Measurements from ENCODE around the gene NDUFB6. TPM values are rescaled to one million over a fixed set of nuclear protein-coding genes. Genes with fewer than 3 reads are reported as not detected.

NDUFB6 gene
- total RNA-seq, 1 donor from 2014 or later, result 55.5 TPM

DNA sequence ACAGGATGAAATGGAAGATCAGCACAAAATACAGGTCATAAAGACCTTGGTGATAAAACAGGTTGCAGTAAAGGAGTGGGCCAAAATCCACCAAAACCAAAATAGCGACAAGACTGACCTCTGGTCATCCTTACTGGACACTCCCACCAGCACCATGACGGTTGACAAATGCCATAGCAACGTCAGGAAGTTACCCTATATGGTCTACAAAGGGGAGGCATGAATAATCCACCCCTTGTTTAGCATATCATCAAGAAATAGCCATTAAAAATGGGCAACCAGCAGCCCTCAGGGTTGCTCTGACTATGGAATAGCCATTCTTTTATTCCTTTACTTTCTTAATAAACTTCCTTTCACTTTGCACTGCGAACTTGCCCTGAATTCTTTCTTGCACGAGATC lies 6.0 kb upstream of the NDUFB6 start:
- DNase-seq (ENCODE audit: low read depth, low spot score), result no peak
- Mint-ChIP-seq H3K4me3 (no peak overlapping the region), H3K36me3 (ENCODE audit: low read depth) (no peaks in the 10 kb centered on the region), H3K9me3 (no peaks in the 10 kb centered on the region), H3K4me1 (peaks cover 9% of the 10 kb centered on the region), H3K27ac (ENCODE audit: unreplicated experiment) (no peak overlapping the region), H3K27me3 (ENCODE audit: low read depth) (peaks cover 42% of the 10 kb centered on the region)
- TF ChIP-seq, protein P1, sequence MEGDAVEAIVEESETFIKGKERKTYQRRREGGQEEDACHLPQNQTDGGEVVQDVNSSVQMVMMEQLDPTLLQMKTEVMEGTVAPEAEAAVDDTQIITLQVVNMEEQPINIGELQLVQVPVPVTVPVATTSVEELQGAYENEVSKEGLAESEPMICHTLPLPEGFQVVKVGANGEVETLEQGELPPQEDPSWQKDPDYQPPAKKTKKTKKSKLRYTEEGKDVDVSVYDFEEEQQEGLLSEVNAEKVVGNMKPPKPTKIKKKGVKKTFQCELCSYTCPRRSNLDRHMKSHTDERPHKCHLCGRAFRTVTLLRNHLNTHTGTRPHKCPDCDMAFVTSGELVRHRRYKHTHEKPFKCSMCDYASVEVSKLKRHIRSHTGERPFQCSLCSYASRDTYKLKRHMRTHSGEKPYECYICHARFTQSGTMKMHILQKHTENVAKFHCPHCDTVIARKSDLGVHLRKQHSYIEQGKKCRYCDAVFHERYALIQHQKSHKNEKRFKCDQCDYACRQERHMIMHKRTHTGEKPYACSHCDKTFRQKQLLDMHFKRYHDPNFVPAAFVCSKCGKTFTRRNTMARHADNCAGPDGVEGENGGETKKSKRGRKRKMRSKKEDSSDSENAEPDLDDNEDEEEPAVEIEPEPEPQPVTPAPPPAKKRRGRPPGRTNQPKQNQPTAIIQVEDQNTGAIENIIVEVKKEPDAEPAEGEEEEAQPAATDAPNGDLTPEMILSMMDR (conservative IDR thresholded peaks at IDR 0.05), result no peak

DNA sequence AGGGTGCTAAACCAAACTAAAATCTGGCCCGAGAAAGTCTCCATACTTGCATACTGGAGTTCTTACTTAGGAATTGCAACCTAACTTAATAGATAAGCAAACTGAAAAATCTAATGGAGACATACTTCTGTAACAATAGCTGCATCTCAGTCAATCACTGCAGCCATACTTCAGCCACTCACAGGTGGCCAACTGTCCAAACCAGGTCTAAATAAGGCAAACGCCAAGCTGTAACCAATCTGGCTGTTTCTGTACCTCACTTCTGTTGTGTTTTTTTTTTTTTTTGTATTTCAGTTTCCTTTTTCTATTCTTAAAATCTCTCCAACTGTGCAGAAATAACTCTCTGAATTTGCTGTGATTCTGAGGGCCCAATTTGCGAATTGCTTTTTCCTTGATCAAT lies 4.4 kb upstream of the NDUFB6 start:
- no peaks in the 10 kb centered on the region for H3K9me3 Mint-ChIP-seq
- DNase-seq (ENCODE audit: low read depth, low spot score), result no peak
- H3K27me3 Mint-ChIP-seq (ENCODE audit: low read depth), result peaks cover 42% of the 10 kb centered on the region
- H3K4me3 Mint-ChIP-seq, result no peak overlapping the region
- H3K36me3 Mint-ChIP-seq (ENCODE audit: low read depth), result no peaks in the 10 kb centered on the region
- TF ChIP-seq, protein P1 (conservative IDR thresholded peaks at IDR 0.05), result no peak
- no peak overlapping the region for H3K27ac Mint-ChIP-seq (ENCODE audit: unreplicated experiment)
- peaks cover 21% of the 10 kb centered on the region for H3K4me1 Mint-ChIP-seq

DNA sequence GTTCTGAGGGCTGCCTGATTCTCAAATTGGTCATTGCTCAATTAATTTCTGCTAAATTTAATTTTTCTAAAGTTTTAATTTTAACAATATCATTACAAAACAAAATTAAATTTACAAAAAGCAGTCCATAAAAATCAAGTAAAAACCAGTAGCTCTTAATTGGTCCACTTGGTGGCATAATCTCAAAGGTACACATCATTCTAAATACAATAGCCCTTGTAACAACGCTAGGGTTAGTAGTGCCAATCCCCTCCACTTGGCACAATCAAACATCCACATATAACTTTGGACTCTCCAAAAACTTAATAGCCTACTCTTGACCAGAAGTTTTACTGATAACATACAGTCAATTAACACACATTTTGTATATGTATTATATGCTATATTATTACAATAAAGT lies 1.9 kb upstream of the NDUFB6 start:
- H3K27me3 Mint-ChIP-seq (ENCODE audit: low read depth), result peaks cover 40% of the 10 kb centered on the region
- H3K4me3 Mint-ChIP-seq, result no peak overlapping the region
- no peaks in the 10 kb centered on the region for H3K9me3 Mint-ChIP-seq
- no peaks in the 10 kb centered on the region for H3K36me3 Mint-ChIP-seq (ENCODE audit: low read depth)
- TF ChIP-seq, protein P1 (conservative IDR thresholded peaks at IDR 0.05), result no peak
- no peak overlapping the region for H3K27ac Mint-ChIP-seq (ENCODE audit: unreplicated experiment)
- H3K4me1 Mint-ChIP-seq, result peaks cover 22% of the 10 kb centered on the region
- DNase-seq (ENCODE audit: low read depth, low spot score), result no peak

DNA sequence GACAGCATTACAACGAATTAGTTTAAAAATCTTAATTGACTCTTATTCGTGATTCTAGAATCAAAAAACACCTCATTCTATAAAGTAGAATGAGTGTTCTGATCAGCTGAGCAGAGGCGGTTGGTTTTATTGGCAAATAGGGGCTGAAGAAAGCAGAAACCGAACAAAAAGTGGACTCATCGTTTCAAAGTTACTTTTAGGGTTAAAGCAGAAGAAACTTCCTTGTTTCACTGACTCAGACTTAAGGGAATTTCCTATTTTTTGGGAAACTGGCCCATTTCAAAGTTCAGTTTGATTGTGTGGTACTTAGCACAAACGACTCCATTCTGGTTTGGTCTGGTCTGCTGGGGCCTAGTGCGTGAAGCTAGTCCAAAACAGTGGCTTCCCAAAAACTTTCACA lies 862 bp upstream of the NDUFB6 start:
- H3K4me1 Mint-ChIP-seq, result peaks cover 22% of the 10 kb centered on the region
- H3K36me3 Mint-ChIP-seq (ENCODE audit: low read depth), result no peaks in the 10 kb centered on the region
- no peaks in the 10 kb centered on the region for H3K9me3 Mint-ChIP-seq
- H3K4me3 Mint-ChIP-seq, result peak overlapping the region; percentile 99
- H3K27me3 Mint-ChIP-seq (ENCODE audit: low read depth), result peaks cover 30% of the 10 kb centered on the region
- TF ChIP-seq, protein P1 (conservative IDR thresholded peaks at IDR 0.05), result no peak
- DNase-seq (ENCODE audit: low read depth, low spot score), result no peak
- H3K27ac Mint-ChIP-seq (ENCODE audit: unreplicated experiment), result no peak overlapping the region

DNA sequence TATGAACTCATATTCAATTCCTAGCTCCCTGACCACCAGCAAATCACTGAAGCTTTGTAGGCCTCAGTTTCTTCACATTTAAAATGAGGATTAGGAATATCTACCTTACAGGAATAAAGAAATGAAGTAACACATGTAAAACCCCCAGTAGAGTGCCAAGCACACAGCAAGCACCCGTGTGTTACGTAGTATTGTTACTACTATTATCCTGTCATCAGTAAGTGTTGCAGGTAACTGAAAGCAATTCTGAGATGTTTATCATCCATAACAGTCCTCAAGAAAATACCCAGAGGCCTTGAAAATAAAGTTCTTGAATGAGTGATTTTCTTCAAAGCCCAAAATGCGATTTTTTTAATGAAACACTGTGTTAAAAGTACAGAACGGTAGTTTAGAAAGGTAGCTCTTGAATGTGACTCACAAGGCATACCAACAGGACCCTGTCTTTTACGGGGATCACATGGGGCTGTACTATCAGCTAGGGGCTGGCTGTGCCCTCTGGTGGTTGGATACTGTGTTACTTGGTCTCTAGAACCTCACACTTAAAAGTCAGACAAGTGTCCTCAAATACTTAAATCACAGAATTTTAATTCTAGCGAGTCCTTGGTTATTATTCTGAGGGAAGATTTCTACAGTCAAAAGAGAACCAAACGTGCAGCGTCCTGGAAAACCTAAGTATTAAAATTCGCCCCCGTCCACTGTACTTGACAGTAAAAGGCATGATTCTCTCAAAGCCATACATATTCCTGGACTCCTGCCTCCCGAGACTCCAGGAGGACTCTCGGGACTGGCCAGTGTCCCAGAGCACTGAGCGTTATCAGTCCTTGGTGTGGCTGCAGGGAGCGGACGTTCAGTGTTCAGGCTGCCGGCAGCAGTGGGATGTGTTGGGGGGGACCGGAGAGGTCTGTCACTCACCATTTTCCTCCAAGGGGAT lies 725 bp downstream of the NDUFB6 start:
- Mint-ChIP-seq H3K4me3 (peak overlapping the region; percentile 99), H3K27me3 (ENCODE audit: low read depth) (peaks cover 15% of the 10 kb centered on the region), H3K36me3 (ENCODE audit: low read depth) (no peaks in the 10 kb centered on the region), H3K4me1 (peaks cover 22% of the 10 kb centered on the region), H3K27ac (ENCODE audit: unreplicated experiment) (peak overlapping the region; percentile 99), H3K9me3 (no peaks in the 10 kb centered on the region)
- peak; percentile 31 for DNase-seq (ENCODE audit: low read depth, low spot score)
- TF ChIP-seq, protein P1 (conservative IDR thresholded peaks at IDR 0.05), result peak; percentile 82

Measured in neural crest cell (in vitro differentiated cells).